GM18867 (cell line): ENCODE data around the gene SFT2D3.
A peak's percentile ranks its signal among the peaks of the same experiment; 100 is the strongest.

Source experiments
- ATAC-seq: cut with Tn5 transposase; IDR thresholded peaks from one replicate; pipeline ENCODE4 v1.9.1; 2021; ENCODE audit warnings: mild to moderate bottlenecking, moderate library complexity; ENCODE audit not compliant: unreplicated experiment

The SFT2D3 gene

DNA sequence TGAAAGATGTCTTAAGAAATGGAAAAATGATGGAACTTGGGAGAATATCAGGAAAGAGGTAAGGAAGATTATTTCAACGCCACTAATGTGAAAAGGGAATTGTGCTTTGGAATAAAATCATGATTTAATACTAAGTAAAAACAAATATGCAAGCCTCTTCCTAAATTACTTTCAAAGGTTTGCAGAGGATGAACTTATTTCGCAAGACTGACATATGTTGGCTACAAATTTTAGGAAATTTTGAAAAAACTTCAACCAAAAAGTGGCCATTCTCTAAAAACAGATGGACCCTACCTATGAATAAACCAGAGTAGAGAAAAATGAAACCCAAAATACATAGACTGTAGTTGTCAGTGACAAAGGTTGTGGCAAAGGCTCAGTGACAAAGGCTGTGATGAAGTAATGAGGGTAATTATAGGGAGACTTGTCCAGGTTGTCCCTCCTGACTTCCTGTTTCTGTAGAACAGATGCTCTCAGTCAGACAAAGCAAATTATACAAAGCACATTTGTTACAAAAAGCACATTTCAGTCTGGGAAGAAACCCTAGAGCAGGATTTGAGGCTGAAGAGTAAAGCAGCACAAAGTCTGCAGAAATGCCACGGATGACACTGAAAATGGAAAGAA is 39.5 kb downstream of the SFT2D3 start:
- no peak for ATAC-seq

DNA sequence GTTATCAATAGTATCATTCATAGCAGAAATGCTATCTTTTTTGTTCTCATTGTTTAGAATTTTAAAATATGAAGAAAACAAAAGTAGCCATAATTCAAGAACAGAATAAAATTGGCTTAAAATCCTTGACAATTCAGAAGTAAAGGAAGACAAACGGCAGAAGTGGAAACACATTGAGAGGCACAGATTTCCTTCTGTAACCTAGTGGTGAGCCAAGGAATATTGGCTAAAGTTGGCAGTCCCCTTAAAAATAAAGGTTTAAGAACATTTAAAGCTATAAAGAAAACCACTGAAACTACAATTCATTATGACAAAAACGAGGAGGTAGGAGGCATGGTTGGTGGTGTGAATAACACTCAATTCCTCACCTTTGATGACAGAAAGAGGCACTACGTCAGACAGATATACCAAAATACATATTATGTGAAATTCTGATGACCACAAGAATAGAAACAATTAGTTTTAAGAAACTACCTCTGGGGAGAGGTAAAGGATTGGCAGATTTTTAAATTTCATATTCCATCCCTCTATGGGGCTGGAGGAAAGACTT is 42.3 kb downstream of the SFT2D3 start:
- ATAC-seq, result no peak

DNA sequence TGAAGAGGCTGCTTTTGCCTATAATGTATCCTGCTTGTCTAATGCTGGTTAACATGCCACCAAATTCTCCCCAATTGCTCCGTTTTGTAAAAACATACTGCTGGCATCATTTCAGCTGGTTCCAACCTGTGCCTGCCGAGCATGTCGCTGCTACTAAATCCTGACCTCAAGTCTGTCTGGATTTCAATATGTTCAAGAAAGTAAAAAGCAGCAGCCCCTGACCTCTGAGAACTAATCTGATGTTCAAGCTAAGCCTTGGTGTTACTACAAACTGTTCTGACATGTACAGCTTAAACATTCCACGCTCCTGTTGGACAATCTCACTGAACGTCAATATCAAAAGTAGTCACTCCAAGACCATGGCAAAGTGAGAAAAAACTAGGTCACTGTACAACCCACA is 46.3 kb downstream of the SFT2D3 start:
- no peak for ATAC-seq

DNA sequence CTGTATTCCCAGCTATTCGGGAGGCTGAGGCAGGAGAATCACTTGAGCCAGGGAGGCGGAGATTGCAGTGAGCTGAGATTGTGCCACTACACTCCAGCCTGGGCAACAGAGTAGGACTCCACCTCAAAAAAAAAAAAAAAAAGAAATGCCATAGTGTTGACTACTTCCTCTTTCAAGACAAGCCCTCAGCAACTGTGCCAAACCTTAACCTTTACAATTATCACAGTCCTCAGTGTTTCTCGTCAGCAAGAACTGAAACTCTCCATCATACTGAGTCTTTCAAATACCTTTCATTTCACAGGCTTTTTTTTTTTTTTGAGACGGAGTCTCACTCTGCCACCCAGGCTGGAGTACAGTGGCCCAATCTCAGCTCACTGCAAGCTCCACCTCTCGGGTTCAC is 48.2 kb downstream of the SFT2D3 start:
- ATAC-seq, result peak; percentile 95

DNA sequence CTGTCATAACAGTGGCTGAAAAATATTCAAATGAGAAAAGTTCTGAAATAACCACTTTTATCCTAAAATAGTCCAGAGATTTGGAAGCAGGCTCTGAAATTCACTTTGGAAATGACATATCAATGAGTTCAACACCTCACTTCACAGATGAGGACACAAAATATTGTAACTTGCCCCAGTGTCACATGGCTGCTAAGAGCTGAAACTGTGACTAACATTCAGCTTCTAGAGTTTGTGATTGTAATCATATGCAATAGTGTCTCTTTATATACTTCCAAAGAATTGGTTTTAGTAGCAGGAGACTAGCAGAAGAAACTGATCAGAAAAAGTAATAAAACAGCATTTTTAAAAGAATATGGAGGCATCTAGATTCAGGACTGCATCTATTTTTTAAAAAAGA is 52.1 kb downstream of the SFT2D3 start:
- ATAC-seq, result no peak

DNA sequence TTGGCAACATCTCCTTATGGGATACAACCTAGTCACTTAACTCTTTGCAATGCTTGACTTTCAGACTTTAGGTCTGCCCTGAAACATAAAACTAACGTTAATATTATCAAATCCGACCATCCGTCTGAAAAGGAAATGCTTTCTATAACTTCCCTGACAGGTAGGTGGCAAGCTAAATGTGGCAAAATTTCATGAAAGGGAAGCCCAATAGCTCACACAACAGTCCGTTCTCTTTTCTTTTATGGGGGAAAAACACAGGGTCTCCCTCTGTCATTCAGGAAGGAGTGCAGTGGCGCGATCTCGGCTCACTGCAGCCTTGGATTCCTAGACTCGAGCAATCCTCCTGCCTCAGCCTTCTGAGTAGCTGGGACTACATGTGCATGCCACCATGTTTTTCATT is 52.9 kb downstream of the SFT2D3 start:
- no peak for ATAC-seq
